OCI-LY7 (cell line): Measurements from ENCODE around the gene HTR1E. TPM values are rescaled to one million over a fixed set of nuclear protein-coding genes. Genes with fewer than 3 reads are reported as not detected.

Source experiments
- BruUV-seq: library from RNA; stranded (reverse); fragments of 400-500 nt; replicated peaks from 2 replicates; lab custom pipeline; 2021; lab: Mats Ljungman, UMichigan
- CTCF ChIA-PET: fragments of 300-600 bp; sonication (Branson Sonifier 250); formaldehyde crosslinking; loops from one replicate; lab custom pipeline; 2022; ENCODE audit warnings: antibody characterized with exemption; ENCODE audit not compliant: unreplicated experiment; lab: Charles Lee
- POLR2A ChIA-PET: fragments of 300-600 bp; sonication (Branson Sonifier 250); formaldehyde crosslinking; loops from one replicate; lab custom pipeline; 2022; ENCODE audit warnings: antibody characterized with exemption; lab: Charles Lee
- DNase-seq: peaks from one replicate; pipeline ENCODE4 v3.0.0-alpha.2; 2015; ENCODE audit warnings: low spot score
- H2AFZ ChIP-seq: fragments of 200-600 bp; sonication (generic), shearing (Covaris generic); 2 replicates; pipeline ENCODE4 v1.6.1; 2014; ENCODE audit warnings: mild to moderate bottlenecking, antibody characterized with exemption, low read length, moderate library complexity
- H3K27ac ChIP-seq: fragments of 200-600 bp; sonication (generic); 2 replicates; pipeline ENCODE4 v1.5.1; 2014; ENCODE audit warnings: mixed run types, low read depth, mild to moderate bottlenecking, moderate library complexity, low read length, inconsistent platforms; ENCODE audit not compliant: poor library complexity, severe bottlenecking
- H3K36me3 ChIP-seq: fragments of 200-600 bp; sonication (generic); 2 replicates; pipeline ENCODE4 v1.6.1; 2014; ENCODE audit warnings: mild to moderate bottlenecking, antibody characterized with exemption, low read length, moderate library complexity, mixed read lengths; ENCODE audit not compliant: insufficient read depth
- H3K4me1 ChIP-seq: fragments of 200-600 bp; sonication (generic); 2 replicates; pipeline ENCODE4 v1.5.1; 2014; ENCODE audit warnings: mild to moderate bottlenecking, low read length; ENCODE audit not compliant: insufficient read depth, poor library complexity, severe bottlenecking
- H3K4me2 ChIP-seq: fragments of 200-600 bp; sonication (generic); 2 replicates; pipeline ENCODE4 v1.6.1; 2014; ENCODE audit warnings: mild to moderate bottlenecking, low read length
- H3K4me3 ChIP-seq: fragments of 200-600 bp; sonication (generic); 2 replicates; pipeline ENCODE4 v1.5.1; 2014; ENCODE audit warnings: mild to moderate bottlenecking, low read depth, low read length; ENCODE audit not compliant: poor library complexity, severe bottlenecking
- H3K79me2 ChIP-seq: fragments of 200-600 bp; sonication (generic); 2 replicates; pipeline ENCODE4 v1.6.1; 2016; ENCODE audit warnings: low read depth, mild to moderate bottlenecking, low read length, moderate library complexity, mixed read lengths; ENCODE audit not compliant: insufficient read depth
- H3K9me2 ChIP-seq: fragments of 200-600 bp; sonication (generic); 2 replicates; pipeline ENCODE4 v1.6.1; 2016; ENCODE audit warnings: mild to moderate bottlenecking, low read length, mixed read lengths; ENCODE audit not compliant: insufficient read depth
- H3K9me3 ChIP-seq: fragments of 200-600 bp; sonication (generic); 2 replicates; pipeline ENCODE4 v1.6.1; 2014; ENCODE audit warnings: mild to moderate bottlenecking, mixed run types, low read length, mixed read lengths
- H4K20me1 ChIP-seq: fragments of 200-600 bp; sonication (generic); 2 replicates; pipeline ENCODE4 v1.6.1; 2014; ENCODE audit warnings: mild to moderate bottlenecking, antibody characterized with exemption, low read length, moderate library complexity, mixed read lengths; ENCODE audit not compliant: insufficient read depth
- EZH2phosphoT487 ChIP-seq: fragments of 200-600 bp; sonication (generic); IDR thresholded peaks from 2 replicates; pipeline ENCODE4 v1.6.1; 2018; ENCODE audit warnings: low read depth, borderline replicate concordance, mild to moderate bottlenecking, mixed run types, antibody characterized with exemption, low read length, moderate library complexity, mixed read lengths
- intact Hi-C: fragments of 100-400 bp; cut with micrococcal nuclease; formaldehyde crosslinking; loops from one replicate; pipeline ENCODE4 v1.10.0; 2022; ENCODE audit not compliant: unreplicated experiment
- total RNA-seq, 2 experiments: library from RNA; depleted of rRNA in 1 of 2; stranded (reverse); fragments of >200 nt in 1 of 2; shearing (Covaris generic) in 1 of 2; gene quantifications; 2 replicates each; pipeline ENCODE4 v1.2.3, GENCODE V29; 2014 to 2022
- TF ChIP-seq, protein P1 (sequence below): fragments of 200-600 bp; sonication (generic); conservative IDR thresholded peaks from 2 replicates; pipeline ENCODE4 v1.5.1; 2014; ENCODE audit warnings: mild to moderate bottlenecking, antibody characterized with exemption, low read length, moderate library complexity, mixed read lengths

The HTR1E gene
- total RNA-seq, 2 experiments from 2014 or later: not detected

DNA sequence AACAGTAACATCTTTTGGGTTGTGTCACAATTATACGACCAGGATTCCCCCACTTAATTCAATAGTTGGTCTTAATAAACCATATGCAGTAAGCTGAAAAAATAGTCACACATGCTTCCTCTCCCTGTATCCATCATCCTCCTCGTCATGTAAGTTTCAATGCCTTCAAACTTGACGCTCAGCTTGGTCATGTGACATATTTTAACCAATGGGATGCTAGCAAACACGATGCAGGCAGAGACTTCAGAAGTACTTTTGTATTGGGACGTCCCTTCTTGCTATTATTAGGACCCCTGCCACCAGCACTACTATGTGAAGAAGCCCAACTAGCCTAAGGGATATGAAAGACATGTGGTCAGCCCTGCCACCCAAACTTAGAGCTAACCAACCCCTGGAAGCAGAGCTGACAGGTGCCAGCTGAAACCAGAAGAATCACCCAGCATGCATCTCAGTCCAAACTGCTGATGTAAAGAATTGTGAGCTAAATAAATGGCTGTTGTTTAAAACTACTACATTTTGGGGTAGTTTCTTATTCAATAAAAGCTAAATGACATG is 108.3 kb downstream of the HTR1E start:
- Histone ChIP-seq H3K9me3 (no peaks in the 10 kb centered on the region), H3K27ac (no peak overlapping the region), H2AFZ (peak overlapping the region; percentile 4; the same call in 1 of the 2 replicates), H3K9me2 (no peaks in the 10 kb centered on the region), H3K79me2 (no peaks in the 10 kb centered on the region), H4K20me1 (no peaks in the 10 kb centered on the region), H3K4me2 (0 out of 2 replicates have a peak overlapping the region, but pooled peaks have one; percentile 32), H3K36me3 (no peaks in the 10 kb centered on the region), H3K4me3 (no peak overlapping the region), H3K4me1 (no peaks in the 10 kb centered on the region)
- ChIA-PET CTCF (interaction anchor here (0.6 kb wide), 2 partner anchors 25 to 1778 kb away, joined by 3 to 4 read pairs; no protein-coding TSS in a partner anchor), POLR2A (interaction anchor here (0.5 to 1.3 kb wide), 5 partner anchors 19 to 776 kb away, joined by 3 to 5 read pairs (median 5); no protein-coding TSS in a partner anchor)
- BruUV-seq: no TSS peak
- DNase-seq: peak; percentile 10
- intact Hi-C loops: no loop called here
- TF ChIP-seq, protein P1, sequence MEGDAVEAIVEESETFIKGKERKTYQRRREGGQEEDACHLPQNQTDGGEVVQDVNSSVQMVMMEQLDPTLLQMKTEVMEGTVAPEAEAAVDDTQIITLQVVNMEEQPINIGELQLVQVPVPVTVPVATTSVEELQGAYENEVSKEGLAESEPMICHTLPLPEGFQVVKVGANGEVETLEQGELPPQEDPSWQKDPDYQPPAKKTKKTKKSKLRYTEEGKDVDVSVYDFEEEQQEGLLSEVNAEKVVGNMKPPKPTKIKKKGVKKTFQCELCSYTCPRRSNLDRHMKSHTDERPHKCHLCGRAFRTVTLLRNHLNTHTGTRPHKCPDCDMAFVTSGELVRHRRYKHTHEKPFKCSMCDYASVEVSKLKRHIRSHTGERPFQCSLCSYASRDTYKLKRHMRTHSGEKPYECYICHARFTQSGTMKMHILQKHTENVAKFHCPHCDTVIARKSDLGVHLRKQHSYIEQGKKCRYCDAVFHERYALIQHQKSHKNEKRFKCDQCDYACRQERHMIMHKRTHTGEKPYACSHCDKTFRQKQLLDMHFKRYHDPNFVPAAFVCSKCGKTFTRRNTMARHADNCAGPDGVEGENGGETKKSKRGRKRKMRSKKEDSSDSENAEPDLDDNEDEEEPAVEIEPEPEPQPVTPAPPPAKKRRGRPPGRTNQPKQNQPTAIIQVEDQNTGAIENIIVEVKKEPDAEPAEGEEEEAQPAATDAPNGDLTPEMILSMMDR: no peak
- no peak for TF ChIP-seq EZH2phosphoT487

DNA sequence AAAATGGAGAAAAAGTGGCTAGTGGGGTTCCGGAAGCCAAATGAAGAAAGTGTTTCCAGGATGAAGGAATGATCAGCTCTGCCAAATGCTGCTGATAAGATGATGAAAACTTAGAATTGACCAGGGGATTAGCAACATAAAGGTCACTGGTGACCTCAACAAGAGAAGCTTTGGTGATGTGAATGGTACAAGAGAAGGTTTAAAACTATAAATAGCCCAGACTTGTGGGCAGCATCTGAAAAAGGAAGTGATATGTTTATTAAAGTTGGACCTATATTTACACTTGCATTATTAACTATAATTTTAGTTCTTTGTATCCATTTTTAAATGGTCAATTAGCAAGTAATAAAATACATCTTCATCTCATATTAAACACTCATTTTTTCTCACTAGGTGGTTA is 112.5 kb downstream of the HTR1E start:
- H2AFZ ChIP-seq: no peak overlapping the region
- intact Hi-C loops: no loop called here
- H3K4me1 ChIP-seq: no peaks in the 10 kb centered on the region
- no peaks in the 10 kb centered on the region for H3K9me2 ChIP-seq
- ChIA-PET POLR2A (interaction anchor here (0.7 to 1.0 kb wide), 2 partner anchors 41 to 969 kb away, joined by 3 to 4 read pairs; no protein-coding TSS in a partner anchor), CTCF (no interaction called here)
- no TSS peak for BruUV-seq
- H3K36me3 ChIP-seq: no peaks in the 10 kb centered on the region
- no peak overlapping the region for H3K4me2 ChIP-seq
- TF ChIP-seq EZH2phosphoT487: no peak
- TF ChIP-seq, protein P1: no peak
- H3K27ac ChIP-seq: no peak overlapping the region
- DNase-seq: no peak
- H3K4me3 ChIP-seq: no peak overlapping the region
- H4K20me1 ChIP-seq: no peaks in the 10 kb centered on the region
- H3K79me2 ChIP-seq: no peaks in the 10 kb centered on the region
- no peaks in the 10 kb centered on the region for H3K9me3 ChIP-seq

DNA sequence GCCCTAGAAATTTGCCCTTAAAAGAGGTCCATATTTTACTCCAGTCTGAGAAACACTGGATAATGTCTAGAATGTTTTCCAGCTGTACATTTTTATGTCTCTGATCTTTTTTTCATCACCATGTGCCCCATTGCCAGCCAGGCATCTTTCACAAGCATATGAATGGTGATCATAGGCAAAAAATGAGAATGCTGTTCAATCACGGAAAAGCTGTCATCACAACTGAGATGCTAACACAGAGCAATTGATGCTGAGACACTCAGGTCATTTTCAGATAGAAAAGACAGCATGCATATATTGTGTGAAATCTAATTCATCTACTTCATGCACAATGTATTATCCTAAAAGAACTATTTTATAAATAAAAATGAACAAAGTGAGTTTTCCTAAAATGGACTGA is 116.0 kb downstream of the HTR1E start:
- H3K36me3 ChIP-seq: no peaks in the 10 kb centered on the region
- no peaks in the 10 kb centered on the region for H3K79me2 ChIP-seq
- no peaks in the 10 kb centered on the region for H3K9me3 ChIP-seq
- no peak for TF ChIP-seq EZH2phosphoT487
- TF ChIP-seq, protein P1: no peak
- no peak overlapping the region for H3K4me2 ChIP-seq
- H3K9me2 ChIP-seq: no peaks in the 10 kb centered on the region
- intact Hi-C loops: no loop called here
- H4K20me1 ChIP-seq: no peaks in the 10 kb centered on the region
- no peak overlapping the region for H2AFZ ChIP-seq
- ChIA-PET POLR2A (interaction anchor here (0.8 kb wide), 1 partner anchor 14 kb away, joined by 3 read pairs; no protein-coding TSS in a partner anchor), CTCF (no interaction called here)
- BruUV-seq: no TSS peak
- DNase-seq: no peak
- H3K4me3 ChIP-seq: no peak overlapping the region
- H3K27ac ChIP-seq: no peak overlapping the region
- H3K4me1 ChIP-seq: no peaks in the 10 kb centered on the region
